Nephron progenitor cell (in vitro differentiated cells): ENCODE data around the gene ACOT4.

ENCODE experiments used
- DNase-seq: peaks from one replicate; pipeline ENCODE4 v3.0.0; 2021
- H3K27ac Mint-ChIP-seq: 2 replicates; pipeline ENCODE4 v1.8.0; 2021; ENCODE audit warnings: mild to moderate bottlenecking, moderate library complexity, mixed read lengths
- H3K27me3 Mint-ChIP-seq: 2 replicates; pipeline ENCODE4 v1.8.0; 2021; ENCODE audit warnings: mild to moderate bottlenecking, low read depth, mixed read lengths; ENCODE audit not compliant: poor library complexity
- H3K36me3 Mint-ChIP-seq: 2 replicates; pipeline ENCODE4 v1.8.0; 2021; ENCODE audit warnings: low read depth, mixed read lengths
- H3K4me1 Mint-ChIP-seq: 2 replicates; pipeline ENCODE4 v1.8.0; 2021; ENCODE audit warnings: mixed read lengths
- H3K4me3 Mint-ChIP-seq: 2 replicates; pipeline ENCODE4 v1.8.0; 2021; ENCODE audit warnings: mild to moderate bottlenecking, moderate library complexity, mixed read lengths
- H3K9me3 Mint-ChIP-seq: 2 replicates; pipeline ENCODE4 v1.8.0; 2021; ENCODE audit warnings: mild to moderate bottlenecking, moderate library complexity, mixed read lengths
- TF ChIP-seq, protein P1 (sequence below): fragments of 200-600 bp; sonication (generic); IDR thresholded peaks from 2 replicates; pipeline ENCODE4 v1.5.0; 2021; ENCODE audit warnings: antibody characterized with exemption

ACOT4 gene

GRCh38 chr14:73599499-73599898 is 7.8 kb downstream of the ACOT4 start:
- peaks cover under 1% of the 10 kb centered on the region for H3K9me3 Mint-ChIP-seq
- no peak overlapping the region for H3K4me3 Mint-ChIP-seq
- H3K27me3 Mint-ChIP-seq, result peaks cover 20% of the 10 kb centered on the region
- TF ChIP-seq, protein P1, sequence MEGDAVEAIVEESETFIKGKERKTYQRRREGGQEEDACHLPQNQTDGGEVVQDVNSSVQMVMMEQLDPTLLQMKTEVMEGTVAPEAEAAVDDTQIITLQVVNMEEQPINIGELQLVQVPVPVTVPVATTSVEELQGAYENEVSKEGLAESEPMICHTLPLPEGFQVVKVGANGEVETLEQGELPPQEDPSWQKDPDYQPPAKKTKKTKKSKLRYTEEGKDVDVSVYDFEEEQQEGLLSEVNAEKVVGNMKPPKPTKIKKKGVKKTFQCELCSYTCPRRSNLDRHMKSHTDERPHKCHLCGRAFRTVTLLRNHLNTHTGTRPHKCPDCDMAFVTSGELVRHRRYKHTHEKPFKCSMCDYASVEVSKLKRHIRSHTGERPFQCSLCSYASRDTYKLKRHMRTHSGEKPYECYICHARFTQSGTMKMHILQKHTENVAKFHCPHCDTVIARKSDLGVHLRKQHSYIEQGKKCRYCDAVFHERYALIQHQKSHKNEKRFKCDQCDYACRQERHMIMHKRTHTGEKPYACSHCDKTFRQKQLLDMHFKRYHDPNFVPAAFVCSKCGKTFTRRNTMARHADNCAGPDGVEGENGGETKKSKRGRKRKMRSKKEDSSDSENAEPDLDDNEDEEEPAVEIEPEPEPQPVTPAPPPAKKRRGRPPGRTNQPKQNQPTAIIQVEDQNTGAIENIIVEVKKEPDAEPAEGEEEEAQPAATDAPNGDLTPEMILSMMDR, result no peak
- peak overlapping the region; percentile 9 for H3K27ac Mint-ChIP-seq
- H3K4me1 Mint-ChIP-seq, result peaks cover 26% of the 10 kb centered on the region
- DNase-seq, result peak; percentile 13
- H3K36me3 Mint-ChIP-seq, result no peaks in the 10 kb centered on the region

- Mint-ChIP-seq H3K27me3 (peaks cover 13% of the 10 kb centered on the region), H3K27ac (no peak overlapping the region)
These were observed 11.3 kb downstream of the ACOT4 start for GRCh38 chr14:73602994-73603393.

DNA sequence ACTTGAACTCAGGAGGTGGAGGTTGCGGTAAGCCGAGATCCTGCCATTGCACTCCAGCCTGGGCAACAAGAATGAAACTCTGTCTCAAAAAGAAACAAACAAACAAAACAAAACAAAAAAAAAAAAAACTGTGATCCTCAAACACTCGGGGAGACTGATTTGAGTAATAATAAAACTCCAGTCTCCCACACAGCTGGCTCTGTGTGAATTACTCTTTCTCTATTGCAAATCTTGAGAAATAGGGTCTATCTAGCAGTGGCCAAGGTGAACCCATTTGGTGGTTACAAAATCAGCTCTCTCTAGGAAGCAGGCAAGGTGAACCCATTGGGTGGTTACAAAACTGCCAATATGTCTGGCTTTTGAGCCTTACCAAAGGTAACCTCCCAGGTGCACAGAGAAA is 14.6 kb downstream of the ACOT4 start:
- H3K4me1 Mint-ChIP-seq, result peaks cover 10% of the 10 kb centered on the region
- H3K27ac Mint-ChIP-seq, result no peak overlapping the region
- peaks cover 25% of the 10 kb centered on the region for H3K27me3 Mint-ChIP-seq
- DNase-seq, result no peak
- TF ChIP-seq, protein P1, result no peak
- no peak overlapping the region for H3K4me3 Mint-ChIP-seq
- no peaks in the 10 kb centered on the region for H3K36me3 Mint-ChIP-seq
- H3K9me3 Mint-ChIP-seq, result peaks cover 30% of the 10 kb centered on the region

More at GRCh38 chr14:73602994-73603393, 11.3 kb downstream of the ACOT4 start:
- no peak overlapping the region for H3K4me3 Mint-ChIP-seq
- H3K4me1 Mint-ChIP-seq, result peaks cover 26% of the 10 kb centered on the region
- no peaks in the 10 kb centered on the region for H3K36me3 Mint-ChIP-seq
- peaks cover 21% of the 10 kb centered on the region for H3K9me3 Mint-ChIP-seq
- TF ChIP-seq, protein P1, result no peak
- DNase-seq, result no peak

DNA sequence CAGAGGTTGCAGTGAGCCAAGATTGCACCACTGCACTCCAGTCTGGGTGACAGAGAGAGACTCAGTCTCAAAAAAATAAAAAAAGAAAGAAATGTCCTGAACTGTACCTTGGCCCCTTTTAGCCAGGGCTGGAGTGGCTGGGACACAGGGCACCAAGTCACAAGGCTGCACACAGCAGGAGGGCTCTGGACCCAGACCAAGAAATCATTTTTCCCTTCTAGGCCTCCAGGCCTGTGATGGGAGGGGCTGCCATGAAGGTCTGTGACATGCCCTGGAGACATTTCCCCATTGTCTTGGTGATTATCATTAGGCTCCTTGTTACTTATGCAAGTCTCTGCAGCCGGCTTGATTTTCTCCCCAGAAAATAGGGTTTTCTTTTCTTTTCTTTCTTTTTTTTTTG is 15.6 kb downstream of the ACOT4 start:
- Mint-ChIP-seq H3K27ac (no peak overlapping the region), H3K27me3 (peaks cover 32% of the 10 kb centered on the region), H3K36me3 (no peaks in the 10 kb centered on the region), H3K9me3 (peaks cover 32% of the 10 kb centered on the region), H3K4me1 (peaks cover 8% of the 10 kb centered on the region), H3K4me3 (no peak overlapping the region)
- TF ChIP-seq, protein P1, result no peak
- DNase-seq, result no peak

DNA sequence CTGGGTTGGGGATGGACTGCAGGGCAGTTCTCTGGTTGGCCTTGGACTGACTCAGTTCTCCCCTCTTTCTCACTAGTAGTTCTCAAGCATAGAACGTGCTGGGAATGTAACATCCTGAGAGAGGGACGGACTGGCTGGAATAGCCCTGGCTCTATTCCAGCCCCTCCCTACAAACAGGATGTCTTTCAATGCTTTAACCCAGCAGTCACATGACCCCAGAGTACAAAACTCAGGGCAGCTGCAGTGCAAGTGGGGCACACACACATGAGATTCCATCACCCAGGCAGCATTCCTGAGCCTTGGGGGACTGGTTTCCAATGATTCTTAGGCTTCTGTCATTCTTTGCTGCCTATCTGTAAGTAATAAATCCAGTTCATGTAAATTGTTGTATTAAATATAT is 19.0 kb downstream of the ACOT4 start:
- no peak for DNase-seq
- peaks cover 53% of the 10 kb centered on the region for H3K27me3 Mint-ChIP-seq
- H3K27ac Mint-ChIP-seq, result no peak overlapping the region
- no peaks in the 10 kb centered on the region for H3K36me3 Mint-ChIP-seq
- TF ChIP-seq, protein P1, result no peak
- no peak overlapping the region for H3K4me3 Mint-ChIP-seq
- H3K9me3 Mint-ChIP-seq, result peaks cover 22% of the 10 kb centered on the region
- no peaks in the 10 kb centered on the region for H3K4me1 Mint-ChIP-seq

DNA sequence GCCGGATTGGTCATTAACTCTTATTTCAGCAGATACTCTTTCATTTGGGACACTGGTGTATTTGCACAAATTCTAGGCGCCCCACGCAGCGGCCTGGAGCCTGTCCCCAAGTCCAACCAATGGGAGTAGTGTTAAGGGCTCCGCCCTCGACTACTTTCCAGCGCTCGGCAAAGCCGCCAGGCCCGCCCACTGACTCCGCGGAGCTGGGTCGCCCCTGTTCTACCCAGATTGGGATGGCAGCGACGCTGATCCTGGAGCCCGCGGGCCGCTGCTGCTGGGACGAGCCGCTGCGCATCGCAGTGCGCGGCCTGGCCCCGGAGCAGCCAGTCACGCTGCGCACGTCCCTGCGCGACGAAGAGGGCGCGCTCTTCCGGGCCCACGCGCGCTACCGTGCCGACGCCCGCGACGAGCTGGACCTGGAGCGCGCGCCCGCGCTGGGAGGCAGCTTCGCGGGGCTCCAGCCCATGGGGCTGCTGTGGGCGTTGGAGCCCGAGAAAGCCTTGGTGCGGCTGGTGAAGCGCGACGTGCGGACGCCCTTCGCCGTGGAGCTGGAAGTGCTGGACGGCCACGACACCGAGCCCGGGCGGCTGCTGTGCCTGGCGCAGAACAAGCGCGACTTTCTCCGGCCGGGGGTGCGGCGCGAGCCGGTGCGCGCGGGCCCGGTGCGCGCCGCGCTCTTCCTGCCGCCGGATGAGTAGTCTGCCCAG is 20.8 kb downstream of the ACOT4 start, which contains the start of gene ACOT6:
ACOT6 (plus strand) TSS at position 179 of the 707 bp plus-strand sequence; CDS start at position 234, 55 bp downstream.
- peak; percentile 78 for DNase-seq
- H3K36me3 Mint-ChIP-seq, result no peaks in the 10 kb centered on the region
- peaks cover 54% of the 10 kb centered on the region for H3K27me3 Mint-ChIP-seq
- H3K4me3 Mint-ChIP-seq, result peak within 1 kb of the TSS; percentile 90
- H3K27ac Mint-ChIP-seq, result no peak within 1 kb of the TSS
- TF ChIP-seq, protein P1, result no peak
- peaks cover 10% of the 10 kb centered on the region for H3K9me3 Mint-ChIP-seq
- H3K4me1 Mint-ChIP-seq, result no peaks in the 10 kb centered on the region
